ENCODE results near the gene LRMDA. TPM values are rescaled to one million over a fixed set of nuclear protein-coding genes. Genes with fewer than 3 reads are reported as not detected.

Gene LRMDA
- total RNA-seq, 1 experiment from 2014 or later: not detected

- Histone ChIP-seq H3K4me1 (ENCODE audit: insufficient read depth, low read length, poor library complexity, severe bottlenecking) (no peaks in the 10 kb centered on the region), H3K9me3 (ENCODE audit: low read depth, low read length, poor library complexity, severe bottlenecking) (no peaks in the 10 kb centered on the region), H3K36me3 (ENCODE audit: insufficient read depth, low read length, poor library complexity, severe bottlenecking) (no peaks in the 10 kb centered on the region), H3K27ac (ENCODE audit: low read depth, low read length, poor library complexity, severe bottlenecking) (no peak overlapping the region), H3K27me3 (replicated peaks; ENCODE audit: insufficient read depth, low read depth, low read length, poor library complexity) (peaks cover 12% of the 10 kb centered on the region), H3K4me3 (ENCODE audit: low read depth, low read length, poor library complexity, severe bottlenecking) (no peak overlapping the region)
- BruUV-seq (replicated peaks): no TSS peak
- DNase-seq (ENCODE audit: low spot score): no peak
- POLR2A ChIA-PET (ENCODE audit: low non-redundant PET): no interaction called here
- intact Hi-C loops (cut with micrococcal nuclease; ENCODE audit: unreplicated experiment): no loop called here
- TF ChIP-seq EZH2 (IDR thresholded peaks at IDR 0.05; ENCODE audit: borderline replicate concordance, low read depth, low read length, poor library complexity, severe bottlenecking): no peak
- no peak for TF ChIP-seq CTCF (conservative IDR thresholded peaks at IDR 0.05; ENCODE audit: low read depth, low read length)
- CTCF ChIA-PET: no interaction called here
Measured at GRCh38 chr10:76045174-76045573, 613.8 kb downstream of the LRMDA start.

- H3K4me1 ChIP-seq (ENCODE audit: insufficient read depth, low read length, poor library complexity, severe bottlenecking): no peaks in the 10 kb centered on the region
- H3K27me3 ChIP-seq (replicated peaks; ENCODE audit: insufficient read depth, low read depth, low read length, poor library complexity): peaks cover 12% of the 10 kb centered on the region
- no peak for TF ChIP-seq CTCF (conservative IDR thresholded peaks at IDR 0.05; ENCODE audit: low read depth, low read length)
- TF ChIP-seq EZH2 (IDR thresholded peaks at IDR 0.05; ENCODE audit: borderline replicate concordance, low read depth, low read length, poor library complexity, severe bottlenecking): no peak
- H3K9me3 ChIP-seq (ENCODE audit: low read depth, low read length, poor library complexity, severe bottlenecking): no peaks in the 10 kb centered on the region
- intact Hi-C loops (cut with micrococcal nuclease; ENCODE audit: unreplicated experiment): no loop called here
- no peaks in the 10 kb centered on the region for H3K36me3 ChIP-seq (ENCODE audit: insufficient read depth, low read length, poor library complexity, severe bottlenecking)
- DNase-seq (ENCODE audit: low spot score): no peak
- H3K27ac ChIP-seq (ENCODE audit: low read depth, low read length, poor library complexity, severe bottlenecking): no peak overlapping the region
- POLR2A ChIA-PET (ENCODE audit: low non-redundant PET): no interaction called here
- no TSS peak for BruUV-seq (replicated peaks)
- CTCF ChIA-PET: no interaction called here
- H3K4me3 ChIP-seq (ENCODE audit: low read depth, low read length, poor library complexity, severe bottlenecking): no peak overlapping the region
Measured at GRCh38 chr10:76047521-76047920, 616.1 kb downstream of the LRMDA start.

GRCh38 chr10:76049581-76050290 is 618.3 kb downstream of the LRMDA start:
- Histone ChIP-seq H3K4me1 (ENCODE audit: insufficient read depth, low read length, poor library complexity, severe bottlenecking) (no peaks in the 10 kb centered on the region), H3K9me3 (ENCODE audit: low read depth, low read length, poor library complexity, severe bottlenecking) (no peaks in the 10 kb centered on the region), H3K4me3 (ENCODE audit: low read depth, low read length, poor library complexity, severe bottlenecking) (no peak overlapping the region), H3K36me3 (ENCODE audit: insufficient read depth, low read length, poor library complexity, severe bottlenecking) (no peaks in the 10 kb centered on the region), H3K27ac (ENCODE audit: low read depth, low read length, poor library complexity, severe bottlenecking) (no peak overlapping the region), H3K27me3 (replicated peaks; ENCODE audit: insufficient read depth, low read depth, low read length, poor library complexity) (peaks cover 8% of the 10 kb centered on the region)
- intact Hi-C loops (cut with micrococcal nuclease; ENCODE audit: unreplicated experiment): no loop called here
- ChIA-PET POLR2A (ENCODE audit: low non-redundant PET) (no interaction called here), CTCF (no interaction called here)
- DNase-seq (ENCODE audit: low spot score): no peak
- BruUV-seq (replicated peaks): no TSS peak
- TF ChIP-seq EZH2 (IDR thresholded peaks at IDR 0.05; ENCODE audit: borderline replicate concordance, low read depth, low read length, poor library complexity, severe bottlenecking) (no peak), CTCF (conservative IDR thresholded peaks at IDR 0.05; ENCODE audit: low read depth, low read length) (no peak)
